Chondrocyte (in vitro differentiated cells): ENCODE data around the gene LIMCH1. TPM values are rescaled to one million over a fixed set of nuclear protein-coding genes. Genes with fewer than 3 reads are reported as not detected.

Source experiments
- DNase-seq: peaks from one replicate; pipeline ENCODE4 v3.0.0; 2021; ENCODE audit warnings: mixed read lengths, low spot score
- H3K27ac Mint-ChIP-seq: one replicate; pipeline ENCODE4 v1.8.0; 2021; ENCODE audit warnings: mild to moderate bottlenecking, moderate library complexity, mixed read lengths; ENCODE audit not compliant: unreplicated experiment
- H3K27me3 Mint-ChIP-seq: 2 replicates; pipeline ENCODE4 v1.8.0; 2021; ENCODE audit warnings: low read depth, mixed read lengths
- H3K36me3 Mint-ChIP-seq: 2 replicates; pipeline ENCODE4 v1.8.0; 2021; ENCODE audit warnings: low read depth, mixed read lengths
- H3K4me1 Mint-ChIP-seq: 2 replicates; pipeline ENCODE4 v1.8.0; 2021; ENCODE audit warnings: low read depth, mild to moderate bottlenecking, mixed read lengths
- H3K4me3 Mint-ChIP-seq: one replicate; pipeline ENCODE4 v1.8.0; 2021; ENCODE audit warnings: mild to moderate bottlenecking, moderate library complexity, mixed read lengths; ENCODE audit not compliant: unreplicated experiment
- H3K9me3 Mint-ChIP-seq: 2 replicates; pipeline ENCODE4 v1.8.0; 2021; ENCODE audit warnings: low read depth, mixed read lengths
- CTCF ChIP-seq: fragments of 200-600 bp; sonication (generic); IDR thresholded peaks from 2 replicates; pipeline ENCODE4 v1.5.0; 2021; ENCODE audit warnings: antibody characterized with exemption, mild to moderate bottlenecking, moderate library complexity
- total RNA-seq: library from RNA; stranded (reverse); gene quantifications from 3 replicates; pipeline ENCODE4 v1.2.1, GENCODE V29; 2021

Gene LIMCH1
- total RNA-seq, 1 donor from 2014 or later, result 9.8 TPM

- peaks cover 8% of the 10 kb centered on the region for H3K36me3 Mint-ChIP-seq
- H3K27ac Mint-ChIP-seq, result no peak overlapping the region
- H3K27me3 Mint-ChIP-seq, result peaks cover 90% of the 10 kb centered on the region
- H3K9me3 Mint-ChIP-seq, result no peaks in the 10 kb centered on the region
- DNase-seq, result no peak
- no peak for TF ChIP-seq CTCF
- H3K4me1 Mint-ChIP-seq, result peaks cover 17% of the 10 kb centered on the region
- no peak overlapping the region for H3K4me3 Mint-ChIP-seq
Observed at GRCh38 chr4:41748074-41748570, 210.2 kb downstream of the LIMCH1 start.

GRCh38 chr4:41748571-41749475 lies 210.9 kb downstream of the LIMCH1 start, which contains the start of gene PHOX2B:
Gene PHOX2B (minus strand): TSS chr4:41748725. CDS start chr4:41748610, 115 bp downstream.
- Mint-ChIP-seq H3K4me1 (peaks cover 17% of the 10 kb centered on the region), H3K27ac (no peak within 1 kb of the TSS), H3K27me3 (peaks cover 91% of the 10 kb centered on the region), H3K9me3 (no peaks in the 10 kb centered on the region), H3K4me3 (no peak within 1 kb of the TSS), H3K36me3 (peaks cover 8% of the 10 kb centered on the region)
- DNase-seq, result no peak
- TF ChIP-seq CTCF, result no peak

- no peak overlapping the region for H3K27ac Mint-ChIP-seq
- DNase-seq, result no peak
- H3K36me3 Mint-ChIP-seq, result peaks cover 3% of the 10 kb centered on the region
- no peak overlapping the region for H3K4me3 Mint-ChIP-seq
- no peak for TF ChIP-seq CTCF
- H3K9me3 Mint-ChIP-seq, result no peaks in the 10 kb centered on the region
- peaks cover 15% of the 10 kb centered on the region for H3K4me1 Mint-ChIP-seq
- peaks cover 91% of the 10 kb centered on the region for H3K27me3 Mint-ChIP-seq
Observed at GRCh38 chr4:41749631-41750039, 211.7 kb downstream of the LIMCH1 start.

Other genes starting within 250 kb of the LIMCH1 start
- not detected in 3 replicates for gene PHOX2B, start 210.6 kb downstream of the LIMCH1 start, total RNA-seq